ENCODE data around the gene SEC14L6.
A peak's percentile ranks its signal among the peaks of the same experiment; 100 is the strongest.

Gene SEC14L6

DNA sequence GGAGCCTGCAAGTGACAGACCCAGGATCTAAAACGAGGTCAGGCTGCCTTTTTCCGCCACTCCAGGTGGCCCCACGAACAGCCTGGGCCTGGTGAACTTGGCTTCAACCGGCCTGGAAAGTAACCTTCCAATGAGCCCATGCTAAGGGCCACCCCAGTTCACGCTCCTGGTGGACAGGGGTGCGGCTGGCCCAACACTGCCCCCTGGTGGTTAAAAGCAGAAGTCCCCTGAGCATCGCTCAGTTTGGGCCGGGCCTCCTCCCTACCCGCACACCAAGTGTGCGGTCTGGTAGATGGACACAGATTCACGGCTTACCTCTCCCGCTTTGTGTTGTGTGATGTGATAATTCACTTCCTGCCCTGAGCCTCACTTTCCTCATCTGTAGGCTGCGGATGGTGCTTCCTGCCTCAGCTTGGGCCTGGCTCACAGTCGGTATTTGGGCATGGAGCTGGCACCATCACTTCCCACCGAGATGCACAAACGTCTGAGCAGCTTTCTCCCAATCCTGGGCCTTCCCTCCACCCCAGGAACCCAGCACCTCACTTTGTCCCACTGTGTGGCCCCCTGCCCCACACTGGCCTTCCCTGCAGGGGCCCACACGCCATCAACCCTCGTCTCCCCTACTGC is 61.1 kb downstream of the SEC14L6 start:
- DNase-seq (ENCODE audit: low read depth): peak; percentile 64
- peak; percentile 85 for TF ChIP-seq CTCF (IDR thresholded peaks at IDR 0.05; ENCODE audit: low read length, missing control alignments)
- no peak overlapping the region for H3K4me3 ChIP-seq (replicated peaks; ENCODE audit: low read depth, low read length)

GRCh38 chr22:30483169-30483568 is 63.4 kb downstream of the SEC14L6 start:
- H3K4me3 ChIP-seq (replicated peaks; ENCODE audit: low read depth, low read length): no peak overlapping the region
- no peak for TF ChIP-seq CTCF (IDR thresholded peaks at IDR 0.05; ENCODE audit: low read length, missing control alignments)
- DNase-seq (ENCODE audit: low read depth): peak; percentile 64

- H3K4me3 ChIP-seq (replicated peaks; ENCODE audit: low read depth, low read length): no peak overlapping the region
- TF ChIP-seq CTCF (IDR thresholded peaks at IDR 0.05; ENCODE audit: low read length, missing control alignments): no peak
- peak; percentile 9 for DNase-seq (ENCODE audit: low read depth)
Observed at GRCh38 chr22:30481711-30482110, 64.8 kb downstream of the SEC14L6 start.

DNA sequence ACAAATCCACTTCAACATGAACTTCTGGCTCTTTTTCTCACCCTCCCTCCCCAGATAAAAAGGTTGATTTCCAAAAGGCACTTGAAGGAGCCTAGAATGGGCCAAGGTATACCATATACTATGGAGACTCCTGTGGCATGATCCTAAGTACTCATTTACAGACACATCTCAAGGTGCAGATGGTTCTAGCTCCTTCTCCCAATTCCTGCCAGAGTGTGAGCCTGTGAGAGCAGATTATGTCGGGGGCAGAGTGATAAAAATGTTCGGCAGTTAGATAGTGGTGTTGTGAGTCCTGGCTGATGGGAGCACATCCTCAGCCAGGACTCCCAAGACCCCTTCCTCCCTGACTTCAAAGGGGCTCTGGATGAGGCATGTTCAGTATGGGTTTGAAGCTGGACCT is 66.6 kb downstream of the SEC14L6 start:
- TF ChIP-seq CTCF (IDR thresholded peaks at IDR 0.05; ENCODE audit: low read length, missing control alignments): no peak
- no peak overlapping the region for H3K4me3 ChIP-seq (replicated peaks; ENCODE audit: low read depth, low read length)
- DNase-seq (ENCODE audit: low read depth): no peak

GRCh38 chr22:30474683-30475424 is 71.7 kb downstream of the SEC14L6 start:
- no peak for TF ChIP-seq CTCF (IDR thresholded peaks at IDR 0.05; ENCODE audit: low read length, missing control alignments)
- DNase-seq (ENCODE audit: low read depth): no peak
- no peak overlapping the region for H3K4me3 ChIP-seq (replicated peaks; ENCODE audit: low read depth, low read length)

DNA sequence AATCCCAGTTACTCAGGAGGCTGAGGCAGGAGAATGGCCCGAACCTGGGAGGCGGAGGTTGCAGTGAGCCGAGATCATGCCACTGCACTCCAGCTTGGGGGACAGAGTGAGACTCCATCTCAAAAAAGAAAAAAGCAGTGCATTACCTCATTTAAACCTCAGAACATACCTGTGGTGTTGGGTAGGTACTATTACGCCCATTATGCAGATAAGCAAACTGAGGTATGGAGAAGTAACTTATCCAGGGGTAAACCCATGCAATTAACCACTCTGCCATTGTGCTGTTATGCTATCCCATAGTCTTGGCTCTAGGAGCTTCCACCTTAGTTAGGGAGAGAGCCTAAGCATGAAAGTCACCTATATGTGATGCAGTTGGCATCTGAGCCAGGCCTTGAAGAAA is 72.4 kb downstream of the SEC14L6 start:
- TF ChIP-seq CTCF (IDR thresholded peaks at IDR 0.05; ENCODE audit: low read length, missing control alignments): no peak
- DNase-seq (ENCODE audit: low read depth): no peak
- no peak overlapping the region for H3K4me3 ChIP-seq (replicated peaks; ENCODE audit: low read depth, low read length)

Data from fibroblast of pulmonary artery (primary cell).